ENCODE results near the gene ZNF841. TPM values are rescaled to one million over a fixed set of nuclear protein-coding genes. Genes with fewer than 3 reads are reported as not detected.

ZNF841 gene
- total and polyA plus RNA-seq, 9 of the 15 experiments (the other 6 are each of a cell fraction or from before 2014, with no cell fraction given): 3.1 to 17.1 (median 11.0) TPM

DNA sequence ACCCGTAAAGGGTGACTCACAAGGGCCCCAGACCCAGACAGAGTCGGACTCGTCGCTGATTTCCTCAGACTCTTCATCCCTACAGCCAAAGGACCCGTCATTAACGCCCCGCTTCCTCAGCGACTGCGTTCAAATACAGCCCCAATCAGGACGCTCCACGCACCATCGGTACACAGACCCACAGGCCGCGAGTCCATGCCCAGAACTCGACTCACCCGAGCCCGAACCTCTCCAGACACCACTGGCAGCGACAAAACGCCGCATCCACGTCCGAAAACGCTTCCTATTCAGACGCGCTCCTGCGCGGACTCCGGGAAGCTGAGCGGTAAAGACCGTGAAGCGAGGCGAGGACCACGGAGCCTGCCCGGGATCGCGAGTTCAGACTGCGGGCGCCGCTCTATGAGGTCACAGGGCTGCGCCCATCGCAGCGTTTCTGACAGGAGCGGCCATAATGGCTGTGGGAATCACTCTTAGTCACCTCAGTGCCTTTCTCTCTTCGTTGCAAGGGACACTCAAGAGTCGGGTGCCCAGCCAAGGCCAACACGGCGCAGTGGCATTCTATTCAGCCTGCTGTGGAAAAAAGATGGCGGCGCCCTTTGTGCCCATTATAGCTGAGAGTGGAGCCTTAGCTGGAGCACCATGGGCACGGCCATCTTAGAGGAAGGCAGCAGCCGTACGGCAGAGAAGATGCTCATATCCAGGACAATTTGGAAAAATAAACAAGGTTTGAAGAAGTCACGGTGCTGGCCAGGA lies 67.4 kb downstream of the ZNF841 start, which contains the start of gene ZNF614 (continued):
- TF ChIP-seq THRAP3 (IDR thresholded peaks at IDR 0.05; ENCODE audit: borderline replicate concordance) (no peak), NFYB (IDR thresholded peaks at IDR 0.05; ENCODE audit: extremely low read depth, insufficient read length) (no peak), CSDE1 (IDR thresholded peaks at IDR 0.05) (peak; percentile 75 to 95), ZNF76 (CRISPR knock-in tag; IDR thresholded peaks at IDR 0.05; ENCODE audit: borderline replicate concordance) (no peak), KLF13 (tag; IDR thresholded peaks at IDR 0.05; ENCODE audit: borderline replicate concordance, low read depth) (no peak), CEBPB (tag; IDR thresholded peaks at IDR 0.05) (no peak), CBX1 (IDR thresholded peaks at IDR 0.05; ENCODE audit: low read depth) (no peak; the same call in 1 of the 2 replicates), KDM2B (CRISPR knock-in tag; IDR thresholded peaks at IDR 0.05) (peak; percentile 45; the same call in 1 of the 2 replicates), SMARCA4 (IDR thresholded peaks at IDR 0.05) (no peak), FUS (optimal IDR thresholded peaks at IDR 0.05; ENCODE audit: low read depth, low read length) (no peak)
- TF ChIP-seq, protein P1, sequence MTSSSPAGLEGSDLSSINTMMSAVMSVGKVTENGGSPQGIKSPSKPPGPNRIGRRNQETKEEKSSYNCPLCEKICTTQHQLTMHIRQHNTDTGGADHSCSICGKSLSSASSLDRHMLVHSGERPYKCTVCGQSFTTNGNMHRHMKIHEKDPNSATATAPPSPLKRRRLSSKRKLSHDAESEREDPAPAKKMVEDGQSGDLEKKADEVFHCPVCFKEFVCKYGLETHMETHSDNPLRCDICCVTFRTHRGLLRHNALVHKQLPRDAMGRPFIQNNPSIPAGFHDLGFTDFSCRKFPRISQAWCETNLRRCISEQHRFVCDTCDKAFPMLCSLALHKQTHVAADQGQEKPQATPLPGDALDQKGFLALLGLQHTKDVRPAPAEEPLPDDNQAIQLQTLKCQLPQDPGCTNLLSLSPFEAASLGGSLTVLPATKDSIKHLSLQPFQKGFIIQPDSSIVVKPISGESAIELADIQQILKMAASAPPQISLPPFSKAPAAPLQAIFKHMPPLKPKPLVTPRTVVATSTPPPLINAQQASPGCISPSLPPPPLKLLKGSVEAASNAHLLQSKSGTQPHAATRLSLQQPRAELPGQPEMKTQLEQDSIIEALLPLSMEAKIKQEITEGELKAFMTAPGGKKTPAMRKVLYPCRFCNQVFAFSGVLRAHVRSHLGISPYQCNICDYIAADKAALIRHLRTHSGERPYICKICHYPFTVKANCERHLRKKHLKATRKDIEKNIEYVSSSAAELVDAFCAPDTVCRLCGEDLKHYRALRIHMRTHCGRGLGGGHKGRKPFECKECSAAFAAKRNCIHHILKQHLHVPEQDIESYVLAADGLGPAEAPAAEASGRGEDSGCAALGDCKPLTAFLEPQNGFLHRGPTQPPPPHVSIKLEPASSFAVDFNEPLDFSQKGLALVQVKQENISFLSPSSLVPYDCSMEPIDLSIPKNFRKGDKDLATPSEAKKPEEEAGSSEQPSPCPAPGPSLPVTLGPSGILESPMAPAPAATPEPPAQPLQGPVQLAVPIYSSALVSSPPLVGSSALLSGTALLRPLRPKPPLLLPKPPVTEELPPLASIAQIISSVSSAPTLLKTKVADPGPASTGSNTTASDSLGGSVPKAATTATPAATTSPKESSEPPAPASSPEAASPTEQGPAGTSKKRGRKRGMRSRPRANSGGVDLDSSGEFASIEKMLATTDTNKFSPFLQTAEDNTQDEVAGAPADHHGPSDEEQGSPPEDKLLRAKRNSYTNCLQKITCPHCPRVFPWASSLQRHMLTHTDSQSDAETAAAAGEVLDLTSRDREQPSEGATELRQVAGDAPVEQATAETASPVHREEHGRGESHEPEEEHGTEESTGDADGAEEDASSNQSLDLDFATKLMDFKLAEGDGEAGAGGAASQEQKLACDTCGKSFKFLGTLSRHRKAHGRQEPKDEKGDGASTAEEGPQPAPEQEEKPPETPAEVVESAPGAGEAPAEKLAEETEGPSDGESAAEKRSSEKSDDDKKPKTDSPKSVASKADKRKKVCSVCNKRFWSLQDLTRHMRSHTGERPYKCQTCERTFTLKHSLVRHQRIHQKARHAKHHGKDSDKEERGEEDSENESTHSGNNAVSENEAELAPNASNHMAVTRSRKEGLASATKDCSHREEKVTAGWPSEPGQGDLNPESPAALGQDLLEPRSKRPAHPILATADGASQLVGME (CRISPR knock-in tag; IDR thresholded peaks at IDR 0.05): 0 out of 2 replicates have a peak, but pooled peaks have one; percentile 11
- TF ChIP-seq, protein P2, sequence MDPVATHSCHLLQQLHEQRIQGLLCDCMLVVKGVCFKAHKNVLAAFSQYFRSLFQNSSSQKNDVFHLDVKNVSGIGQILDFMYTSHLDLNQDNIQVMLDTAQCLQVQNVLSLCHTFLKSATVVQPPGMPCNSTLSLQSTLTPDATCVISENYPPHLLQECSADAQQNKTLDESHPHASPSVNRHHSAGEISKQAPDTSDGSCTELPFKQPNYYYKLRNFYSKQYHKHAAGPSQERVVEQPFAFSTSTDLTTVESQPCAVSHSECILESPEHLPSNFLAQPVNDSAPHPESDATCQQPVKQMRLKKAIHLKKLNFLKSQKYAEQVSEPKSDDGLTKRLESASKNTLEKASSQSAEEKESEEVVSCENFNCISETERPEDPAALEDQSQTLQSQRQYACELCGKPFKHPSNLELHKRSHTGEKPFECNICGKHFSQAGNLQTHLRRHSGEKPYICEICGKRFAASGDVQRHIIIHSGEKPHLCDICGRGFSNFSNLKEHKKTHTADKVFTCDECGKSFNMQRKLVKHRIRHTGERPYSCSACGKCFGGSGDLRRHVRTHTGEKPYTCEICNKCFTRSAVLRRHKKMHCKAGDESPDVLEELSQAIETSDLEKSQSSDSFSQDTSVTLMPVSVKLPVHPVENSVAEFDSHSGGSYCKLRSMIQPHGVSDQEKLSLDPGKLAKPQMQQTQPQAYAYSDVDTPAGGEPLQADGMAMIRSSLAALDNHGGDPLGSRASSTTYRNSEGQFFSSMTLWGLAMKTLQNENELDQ (CRISPR knock-in tag; IDR thresholded peaks at IDR 0.05; ENCODE audit: borderline replicate concordance): 0 out of 2 replicates have a peak, but pooled peaks have one; percentile 51
- TF ChIP-seq, protein P3, sequence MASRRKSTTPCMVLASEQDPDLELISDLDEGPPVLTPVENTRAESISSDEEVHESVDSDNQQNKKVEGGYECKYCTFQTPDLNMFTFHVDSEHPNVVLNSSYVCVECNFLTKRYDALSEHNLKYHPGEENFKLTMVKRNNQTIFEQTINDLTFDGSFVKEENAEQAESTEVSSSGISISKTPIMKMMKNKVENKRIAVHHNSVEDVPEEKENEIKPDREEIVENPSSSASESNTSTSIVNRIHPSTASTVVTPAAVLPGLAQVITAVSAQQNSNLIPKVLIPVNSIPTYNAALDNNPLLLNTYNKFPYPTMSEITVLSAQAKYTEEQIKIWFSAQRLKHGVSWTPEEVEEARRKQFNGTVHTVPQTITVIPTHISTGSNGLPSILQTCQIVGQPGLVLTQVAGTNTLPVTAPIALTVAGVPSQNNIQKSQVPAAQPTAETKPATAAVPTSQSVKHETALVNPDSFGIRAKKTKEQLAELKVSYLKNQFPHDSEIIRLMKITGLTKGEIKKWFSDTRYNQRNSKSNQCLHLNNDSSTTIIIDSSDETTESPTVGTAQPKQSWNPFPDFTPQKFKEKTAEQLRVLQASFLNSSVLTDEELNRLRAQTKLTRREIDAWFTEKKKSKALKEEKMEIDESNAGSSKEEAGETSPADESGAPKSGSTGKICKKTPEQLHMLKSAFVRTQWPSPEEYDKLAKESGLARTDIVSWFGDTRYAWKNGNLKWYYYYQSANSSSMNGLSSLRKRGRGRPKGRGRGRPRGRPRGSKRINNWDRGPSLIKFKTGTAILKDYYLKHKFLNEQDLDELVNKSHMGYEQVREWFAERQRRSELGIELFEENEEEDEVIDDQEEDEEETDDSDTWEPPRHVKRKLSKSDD (conservative IDR thresholded peaks at IDR 0.05; ENCODE audit: low read length): 0 out of 2 replicates have a peak, but pooled peaks have one; percentile 67
- TF ChIP-seq, protein P4, sequence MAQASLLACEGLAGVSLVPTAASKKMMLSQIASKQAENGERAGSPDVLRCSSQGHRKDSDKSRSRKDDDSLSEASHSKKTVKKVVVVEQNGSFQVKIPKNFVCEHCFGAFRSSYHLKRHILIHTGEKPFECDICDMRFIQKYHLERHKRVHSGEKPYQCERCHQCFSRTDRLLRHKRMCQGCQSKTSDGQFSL (CRISPR knock-in tag; IDR thresholded peaks at IDR 0.05): no peak
- TF ChIP-seq, protein P4 (tag; IDR thresholded peaks at IDR 0.05): no peak
